OCI-LY7 (cell line): ENCODE results near the gene MAPT. TPM values are rescaled to one million over a fixed set of nuclear protein-coding genes. Genes with fewer than 3 reads are reported as not detected.

Experiments
- BruUV-seq: library from RNA; stranded (reverse); fragments of 400-500 nt; replicated peaks from 2 replicates; lab custom pipeline; 2021; lab: Mats Ljungman, UMichigan
- CTCF ChIA-PET: fragments of 300-600 bp; sonication (Branson Sonifier 250); formaldehyde crosslinking; loops from one replicate; lab custom pipeline; 2022; ENCODE audit warnings: antibody characterized with exemption; ENCODE audit not compliant: unreplicated experiment; lab: Charles Lee
- POLR2A ChIA-PET: fragments of 300-600 bp; sonication (Branson Sonifier 250); formaldehyde crosslinking; loops from one replicate; lab custom pipeline; 2022; ENCODE audit warnings: antibody characterized with exemption; lab: Charles Lee
- DNase-seq: peaks from one replicate; pipeline ENCODE4 v3.0.0-alpha.2; 2015; ENCODE audit warnings: low spot score
- H2AFZ ChIP-seq: fragments of 200-600 bp; sonication (generic), shearing (Covaris generic); 2 replicates; pipeline ENCODE4 v1.6.1; 2014; ENCODE audit warnings: mild to moderate bottlenecking, antibody characterized with exemption, low read length, moderate library complexity
- H3K27ac ChIP-seq: fragments of 200-600 bp; sonication (generic); 2 replicates; pipeline ENCODE4 v1.5.1; 2014; ENCODE audit warnings: mixed run types, low read depth, mild to moderate bottlenecking, moderate library complexity, low read length, inconsistent platforms; ENCODE audit not compliant: poor library complexity, severe bottlenecking
- H3K36me3 ChIP-seq: fragments of 200-600 bp; sonication (generic); 2 replicates; pipeline ENCODE4 v1.6.1; 2014; ENCODE audit warnings: mild to moderate bottlenecking, antibody characterized with exemption, low read length, moderate library complexity, mixed read lengths; ENCODE audit not compliant: insufficient read depth
- H3K4me1 ChIP-seq: fragments of 200-600 bp; sonication (generic); 2 replicates; pipeline ENCODE4 v1.5.1; 2014; ENCODE audit warnings: mild to moderate bottlenecking, low read length; ENCODE audit not compliant: insufficient read depth, poor library complexity, severe bottlenecking
- H3K4me2 ChIP-seq: fragments of 200-600 bp; sonication (generic); 2 replicates; pipeline ENCODE4 v1.6.1; 2014; ENCODE audit warnings: mild to moderate bottlenecking, low read length
- H3K4me3 ChIP-seq: fragments of 200-600 bp; sonication (generic); 2 replicates; pipeline ENCODE4 v1.5.1; 2014; ENCODE audit warnings: mild to moderate bottlenecking, low read depth, low read length; ENCODE audit not compliant: poor library complexity, severe bottlenecking
- H3K79me2 ChIP-seq: fragments of 200-600 bp; sonication (generic); 2 replicates; pipeline ENCODE4 v1.6.1; 2016; ENCODE audit warnings: low read depth, mild to moderate bottlenecking, low read length, moderate library complexity, mixed read lengths; ENCODE audit not compliant: insufficient read depth
- H3K9me2 ChIP-seq: fragments of 200-600 bp; sonication (generic); 2 replicates; pipeline ENCODE4 v1.6.1; 2016; ENCODE audit warnings: mild to moderate bottlenecking, low read length, mixed read lengths; ENCODE audit not compliant: insufficient read depth
- H3K9me3 ChIP-seq: fragments of 200-600 bp; sonication (generic); 2 replicates; pipeline ENCODE4 v1.6.1; 2014; ENCODE audit warnings: mild to moderate bottlenecking, mixed run types, low read length, mixed read lengths
- H4K20me1 ChIP-seq: fragments of 200-600 bp; sonication (generic); 2 replicates; pipeline ENCODE4 v1.6.1; 2014; ENCODE audit warnings: mild to moderate bottlenecking, antibody characterized with exemption, low read length, moderate library complexity, mixed read lengths; ENCODE audit not compliant: insufficient read depth
- EZH2phosphoT487 ChIP-seq: fragments of 200-600 bp; sonication (generic); IDR thresholded peaks from 2 replicates; pipeline ENCODE4 v1.6.1; 2018; ENCODE audit warnings: low read depth, borderline replicate concordance, mild to moderate bottlenecking, mixed run types, antibody characterized with exemption, low read length, moderate library complexity, mixed read lengths
- intact Hi-C: fragments of 100-400 bp; cut with micrococcal nuclease; formaldehyde crosslinking; loops from one replicate; pipeline ENCODE4 v1.10.0; 2022; ENCODE audit not compliant: unreplicated experiment
- total RNA-seq, 2 experiments: library from RNA; depleted of rRNA in 1 of 2; stranded (reverse); fragments of >200 nt in 1 of 2; shearing (Covaris generic) in 1 of 2; gene quantifications; 2 replicates each; pipeline ENCODE4 v1.2.3, GENCODE V29; 2014 to 2022
- TF ChIP-seq, protein P1 (sequence below): fragments of 200-600 bp; sonication (generic); conservative IDR thresholded peaks from 2 replicates; pipeline ENCODE4 v1.5.1; 2014; ENCODE audit warnings: mild to moderate bottlenecking, antibody characterized with exemption, low read length, moderate library complexity, mixed read lengths

The MAPT gene
- total RNA-seq, 2 experiments from 2014 or later, result 0.44 TPM; not detected in 1

- no peak overlapping the region for H3K27ac ChIP-seq
- H3K4me2 ChIP-seq, result no peak overlapping the region
- no TSS peak for BruUV-seq
- H3K36me3 ChIP-seq, result no peaks in the 10 kb centered on the region
- no peaks in the 10 kb centered on the region for H3K79me2 ChIP-seq
- intact Hi-C loops, result no loop called here
- no peak for TF ChIP-seq EZH2phosphoT487
- H3K9me2 ChIP-seq, result no peaks in the 10 kb centered on the region
- no peaks in the 10 kb centered on the region for H4K20me1 ChIP-seq
- POLR2A ChIA-PET, result no interaction called here
- H3K4me3 ChIP-seq, result no peak overlapping the region
- H3K4me1 ChIP-seq, result no peaks in the 10 kb centered on the region
- CTCF ChIA-PET, result interaction anchor here (0.8 kb wide), 1 partner anchor 212 kb away, joined by 3 read pairs; no protein-coding TSS in a partner anchor
- H2AFZ ChIP-seq, result no peak overlapping the region
- no peak for DNase-seq
- no peaks in the 10 kb centered on the region for H3K9me3 ChIP-seq
Observed at GRCh38 chr17:45851873-45852272, 42.5 kb upstream of the MAPT start.

GRCh38 chr17:45852535-45853297 lies 41.6 kb upstream of the MAPT start:
- no peaks in the 10 kb centered on the region for H3K9me2 ChIP-seq
- no peaks in the 10 kb centered on the region for H3K4me1 ChIP-seq
- no TSS peak for BruUV-seq
- no peaks in the 10 kb centered on the region for H3K9me3 ChIP-seq
- H3K4me2 ChIP-seq, result no peak overlapping the region
- H4K20me1 ChIP-seq, result no peaks in the 10 kb centered on the region
- no peak for TF ChIP-seq EZH2phosphoT487
- TF ChIP-seq, protein P1, sequence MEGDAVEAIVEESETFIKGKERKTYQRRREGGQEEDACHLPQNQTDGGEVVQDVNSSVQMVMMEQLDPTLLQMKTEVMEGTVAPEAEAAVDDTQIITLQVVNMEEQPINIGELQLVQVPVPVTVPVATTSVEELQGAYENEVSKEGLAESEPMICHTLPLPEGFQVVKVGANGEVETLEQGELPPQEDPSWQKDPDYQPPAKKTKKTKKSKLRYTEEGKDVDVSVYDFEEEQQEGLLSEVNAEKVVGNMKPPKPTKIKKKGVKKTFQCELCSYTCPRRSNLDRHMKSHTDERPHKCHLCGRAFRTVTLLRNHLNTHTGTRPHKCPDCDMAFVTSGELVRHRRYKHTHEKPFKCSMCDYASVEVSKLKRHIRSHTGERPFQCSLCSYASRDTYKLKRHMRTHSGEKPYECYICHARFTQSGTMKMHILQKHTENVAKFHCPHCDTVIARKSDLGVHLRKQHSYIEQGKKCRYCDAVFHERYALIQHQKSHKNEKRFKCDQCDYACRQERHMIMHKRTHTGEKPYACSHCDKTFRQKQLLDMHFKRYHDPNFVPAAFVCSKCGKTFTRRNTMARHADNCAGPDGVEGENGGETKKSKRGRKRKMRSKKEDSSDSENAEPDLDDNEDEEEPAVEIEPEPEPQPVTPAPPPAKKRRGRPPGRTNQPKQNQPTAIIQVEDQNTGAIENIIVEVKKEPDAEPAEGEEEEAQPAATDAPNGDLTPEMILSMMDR, result peak; percentile 98
- no peak overlapping the region for H3K27ac ChIP-seq
- CTCF ChIA-PET, result interaction anchor here (0.8 kb wide), 1 partner anchor 213 kb away, joined by 3 read pairs; no protein-coding TSS in a partner anchor
- intact Hi-C loops, result no loop called here
- H3K36me3 ChIP-seq, result no peaks in the 10 kb centered on the region
- DNase-seq, result peak; percentile 63
- H3K79me2 ChIP-seq, result no peaks in the 10 kb centered on the region
- POLR2A ChIA-PET, result no interaction called here
- no peak overlapping the region for H3K4me3 ChIP-seq
- H2AFZ ChIP-seq, result no peak overlapping the region

DNA sequence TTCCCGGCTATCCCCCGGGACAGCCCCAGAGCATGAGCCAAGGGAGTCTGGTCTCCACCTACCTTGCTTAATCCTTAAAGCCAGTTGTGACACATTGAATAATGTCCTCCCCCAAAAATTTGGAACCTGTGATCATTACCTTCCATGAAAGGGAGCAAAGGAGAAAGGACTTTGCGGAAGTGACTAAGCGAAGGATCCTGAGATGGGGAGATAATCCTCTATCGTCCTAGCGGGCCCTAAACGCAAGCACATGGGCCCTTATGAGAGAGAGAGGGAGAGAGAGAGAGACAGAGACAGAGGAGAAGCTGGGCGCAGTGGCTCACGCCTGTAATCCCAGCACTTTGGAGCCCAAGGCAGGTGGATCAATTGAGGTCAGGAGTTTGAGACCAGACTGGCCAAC lies 40.1 kb upstream of the MAPT start:
- Histone ChIP-seq H3K4me3 (no peak overlapping the region), H3K4me2 (no peak overlapping the region), H3K4me1 (no peaks in the 10 kb centered on the region), H3K79me2 (no peaks in the 10 kb centered on the region), H4K20me1 (no peaks in the 10 kb centered on the region), H3K9me3 (no peaks in the 10 kb centered on the region), H3K27ac (no peak overlapping the region), H3K36me3 (no peaks in the 10 kb centered on the region), H2AFZ (no peak overlapping the region), H3K9me2 (no peaks in the 10 kb centered on the region)
- BruUV-seq, result no TSS peak
- TF ChIP-seq, protein P1, result no peak
- no peak for TF ChIP-seq EZH2phosphoT487
- no peak for DNase-seq
- CTCF ChIA-PET, result interaction anchor here (1.3 kb wide), 1 partner anchor 38 kb away, joined by 3 read pairs; no protein-coding TSS in a partner anchor
- intact Hi-C loops, result loop anchor here (2.0 kb wide), 1 partner anchor 207 kb away; no protein-coding TSS in a partner anchor
- POLR2A ChIA-PET, result no interaction called here
